Occipital lobe (tissue), 2 donors: ENCODE data around the gene B4GALT6. TPM values are rescaled to one million over a fixed set of nuclear protein-coding genes. Genes with fewer than 3 reads are reported as not detected.

Source experiments
- DNase-seq: peaks from one replicate; lab custom pipeline; 2025; lab: John Stamatoyannopoulos, UW
- total RNA-seq: library from RNA; depleted of rRNA; stranded (reverse); fragments of >200 nt; gene quantifications from one replicate; pipeline ENCODE4 v1.2.3, GENCODE V29; 2014

The B4GALT6 gene
- total RNA-seq, 1 donor from 2014 or later = 8.1 TPM

DNA sequence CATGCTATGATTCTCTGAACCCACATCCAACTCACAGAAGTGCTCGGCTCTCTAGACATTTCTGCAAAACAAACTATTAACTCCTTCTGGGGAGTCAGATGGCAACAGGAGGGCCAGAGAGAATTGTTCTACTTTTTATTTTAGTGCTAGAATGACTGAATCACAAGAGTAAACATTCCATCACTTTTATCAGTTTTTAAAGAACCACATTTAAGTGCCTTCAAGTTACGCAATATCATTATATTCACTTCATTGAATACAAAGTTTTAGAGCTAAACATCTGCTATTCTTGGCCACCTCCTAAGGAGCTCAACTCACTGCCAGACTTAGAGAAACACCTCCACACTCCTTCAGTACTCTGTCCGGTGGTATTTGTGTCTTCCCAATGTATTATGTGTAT lies 22.4 kb downstream of the B4GALT6 start:
- no peak for DNase-seq

GRCh38 chr18:31660763-31661162 lies 23.6 kb downstream of the B4GALT6 start:
- DNase-seq = no peak

GRCh38 chr18:31659576-31660177 lies 24.7 kb downstream of the B4GALT6 start:
- DNase-seq = no peak

DNA sequence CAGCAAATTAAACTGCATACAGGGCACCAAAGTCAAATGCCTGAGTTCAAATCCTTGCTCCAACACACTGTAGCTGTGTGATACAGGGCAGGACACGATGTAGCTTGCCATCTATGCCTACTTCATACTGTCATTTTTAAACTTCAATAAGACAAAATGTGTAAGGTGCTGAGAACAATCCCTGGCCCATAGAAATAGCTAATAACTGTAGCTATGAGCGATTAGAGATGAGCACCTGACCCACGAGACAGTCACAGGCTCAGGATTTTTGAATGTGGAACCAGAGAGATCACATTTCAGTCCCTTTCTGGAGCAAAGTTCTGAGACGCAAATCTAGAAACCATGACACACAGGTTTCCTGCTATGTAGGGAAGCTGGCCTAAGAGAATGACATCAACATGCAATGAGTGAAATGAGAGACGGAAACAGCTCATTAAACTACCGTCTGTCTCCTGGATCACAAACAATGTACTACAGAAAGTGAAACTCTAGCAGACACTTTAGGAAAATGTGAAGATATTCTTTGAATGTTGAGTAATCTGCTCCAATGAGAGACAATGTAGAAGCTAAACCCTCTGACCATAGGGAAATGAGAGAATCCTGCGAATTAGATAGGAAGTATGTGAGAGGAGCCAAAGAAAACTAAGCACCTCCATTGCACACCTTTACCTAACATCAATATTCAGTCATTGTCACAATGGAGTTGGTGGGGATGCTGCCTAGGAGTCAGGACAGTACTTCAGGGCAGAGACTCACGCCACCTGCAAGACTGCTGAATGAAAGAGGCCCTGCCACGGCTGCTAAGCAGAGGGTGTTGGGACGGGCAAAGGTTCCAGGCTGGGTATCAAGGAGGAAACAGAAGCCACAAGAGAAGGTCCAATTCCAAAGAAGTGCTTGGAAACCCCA lies 25.5 kb downstream of the B4GALT6 start:
- DNase-seq = no peak

DNA sequence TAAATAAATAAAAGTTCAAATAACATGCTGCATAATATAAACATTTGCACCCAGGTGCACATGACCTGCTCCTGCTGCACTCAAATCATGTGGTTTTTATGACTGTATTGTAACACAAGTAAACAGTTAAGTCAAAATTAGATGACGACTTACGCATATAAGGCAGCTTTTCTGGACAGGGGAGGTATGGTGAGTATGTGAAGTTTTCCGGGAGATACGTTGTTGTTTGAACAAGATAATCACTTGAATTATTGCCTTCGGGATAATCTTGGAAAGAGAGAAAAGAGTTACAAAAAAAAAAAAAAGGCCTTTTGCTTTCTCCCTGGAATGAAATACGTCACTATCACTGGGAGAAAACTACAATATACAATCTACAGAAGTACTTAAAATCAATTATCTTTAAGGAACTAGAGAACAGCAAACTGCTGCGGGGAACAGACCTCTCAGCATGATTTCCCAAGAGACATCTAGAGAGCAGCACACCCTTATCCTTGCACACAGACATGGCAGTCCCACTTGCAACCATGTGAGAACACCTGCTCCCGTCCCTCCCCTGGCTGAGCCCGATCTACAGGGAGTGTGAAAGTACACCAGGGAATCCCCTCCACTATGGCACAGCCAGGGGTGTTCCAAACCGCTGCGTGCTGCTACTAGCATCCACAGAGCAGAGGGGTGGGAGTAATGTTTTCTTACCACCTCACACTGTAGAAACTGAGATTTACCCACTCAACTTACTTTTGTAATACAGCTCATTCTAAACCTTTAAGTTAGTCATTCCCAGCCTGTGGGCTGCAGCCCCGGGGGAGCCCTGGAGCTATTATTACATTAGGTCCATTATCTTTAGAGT lies 26.3 kb downstream of the B4GALT6 start:
- DNase-seq = no peak

- DNase-seq = no peak
These were observed 27.6 kb downstream of the B4GALT6 start for GRCh38 chr18:31656754-31657153.

DNA sequence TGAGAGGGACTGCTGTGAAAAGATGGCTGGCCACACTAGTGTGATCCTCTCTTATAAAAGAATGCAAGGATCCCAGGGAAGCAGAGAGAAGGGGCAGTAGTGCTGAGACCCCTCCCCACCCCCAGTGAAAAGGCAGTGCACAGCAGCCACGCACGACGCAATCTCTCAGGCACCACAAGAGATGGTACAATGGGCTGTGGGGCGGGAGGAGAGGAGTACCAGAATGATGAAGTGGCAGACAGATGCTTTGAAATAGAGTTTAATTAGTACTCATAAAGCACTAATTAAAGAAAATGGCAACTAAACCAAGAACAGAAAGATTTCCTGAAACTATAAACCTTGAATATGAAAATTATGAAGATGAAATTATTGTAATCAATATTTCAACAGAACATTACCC lies 29.0 kb downstream of the B4GALT6 start:
- no peak for DNase-seq

- no peak for DNase-seq
These were observed 31.5 kb downstream of the B4GALT6 start for GRCh38 chr18:31652877-31653276.

DNA sequence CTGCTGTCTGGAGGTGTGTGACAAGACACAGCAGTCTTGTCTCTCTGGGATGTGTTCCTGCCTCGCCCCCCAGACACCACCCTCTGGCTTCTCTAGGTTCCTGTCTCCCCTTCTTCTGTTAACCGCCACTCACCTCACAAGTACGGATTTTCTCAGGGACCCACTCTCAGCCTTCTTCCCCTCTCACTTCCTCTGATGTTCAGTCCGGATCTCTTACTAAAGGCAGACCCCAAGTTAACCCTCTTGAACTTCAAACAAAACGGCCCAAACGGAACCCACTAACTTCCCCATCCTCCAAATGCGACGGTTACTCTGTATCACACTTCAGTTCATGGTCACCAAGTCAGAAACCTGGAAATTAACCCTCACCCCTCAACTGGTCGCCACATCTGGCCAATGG lies 32.0 kb downstream of the B4GALT6 start:
- no peak for DNase-seq

DNA sequence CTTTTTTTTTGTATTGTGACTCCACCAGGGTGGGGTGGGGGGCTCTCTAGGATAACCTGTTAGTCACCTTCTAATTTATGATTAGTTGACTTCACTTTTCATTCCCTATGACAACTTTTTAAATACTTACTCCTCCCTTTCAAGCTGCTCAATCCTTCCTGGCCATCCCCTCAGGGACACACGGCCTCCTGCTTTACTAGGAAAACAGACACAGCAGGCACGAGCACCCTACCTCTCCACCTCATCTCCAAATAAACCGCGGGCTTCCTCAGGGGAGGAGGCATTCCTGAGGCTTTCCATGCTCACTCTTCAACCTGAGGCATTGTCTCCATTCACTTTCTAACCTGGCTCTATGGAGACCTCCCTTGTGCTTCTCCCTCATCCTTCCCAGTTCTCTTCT lies 33.0 kb downstream of the B4GALT6 start:
- no peak for DNase-seq

- no peak for DNase-seq
These were observed 34.2 kb downstream of the B4GALT6 start for GRCh38 chr18:31649978-31650719.

- DNase-seq = no peak
These were observed 34.9 kb downstream of the B4GALT6 start for GRCh38 chr18:31649449-31649848.

- DNase-seq = no peak
These were observed 35.4 kb downstream of the B4GALT6 start for GRCh38 chr18:31648966-31649429.

GRCh38 chr18:31648458-31648857 lies 35.9 kb downstream of the B4GALT6 start:
- no peak for DNase-seq

- DNase-seq = no peak
These were observed 37.1 kb downstream of the B4GALT6 start for GRCh38 chr18:31647127-31647753.

- DNase-seq = no peak
These were observed 37.9 kb downstream of the B4GALT6 start for GRCh38 chr18:31646332-31647126.

DNA sequence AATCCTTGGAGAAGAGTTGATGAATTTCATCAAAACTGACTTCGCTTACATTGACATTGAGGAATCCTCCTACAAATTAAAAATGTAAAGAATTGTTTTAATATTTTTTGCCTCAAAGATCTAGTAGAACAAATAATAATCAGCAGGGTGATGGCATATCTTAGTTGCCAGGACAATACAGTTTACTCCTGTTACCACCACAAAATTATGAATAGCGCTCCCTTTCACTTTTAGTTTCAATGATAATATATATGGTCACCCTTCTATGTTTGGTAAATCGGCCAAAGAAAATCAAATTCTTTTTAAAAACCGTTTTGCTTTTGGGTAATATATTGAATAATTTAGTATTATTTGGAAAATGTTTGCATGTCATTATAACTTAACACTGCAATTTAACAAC lies 39.0 kb downstream of the B4GALT6 start:
- no peak for DNase-seq

DNA sequence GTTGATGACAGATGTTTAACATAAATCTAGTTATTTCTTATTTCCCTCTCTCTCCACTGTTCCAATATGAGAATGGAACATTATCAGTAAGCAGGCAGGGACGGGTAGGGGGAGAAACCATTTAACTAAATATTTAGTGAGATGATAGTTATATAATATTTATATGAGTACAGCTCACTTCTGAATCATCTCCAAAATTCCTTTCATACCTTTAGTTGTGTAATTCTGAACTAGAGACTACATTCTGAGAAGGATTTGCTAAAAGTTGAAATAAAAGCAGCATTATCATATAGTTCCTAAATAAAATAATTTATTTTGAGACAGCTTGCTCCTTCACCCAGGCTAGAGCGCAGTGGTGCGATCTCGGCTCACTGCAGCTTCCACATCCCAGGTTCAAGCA lies 41.4 kb downstream of the B4GALT6 start:
- no peak for DNase-seq

DNA sequence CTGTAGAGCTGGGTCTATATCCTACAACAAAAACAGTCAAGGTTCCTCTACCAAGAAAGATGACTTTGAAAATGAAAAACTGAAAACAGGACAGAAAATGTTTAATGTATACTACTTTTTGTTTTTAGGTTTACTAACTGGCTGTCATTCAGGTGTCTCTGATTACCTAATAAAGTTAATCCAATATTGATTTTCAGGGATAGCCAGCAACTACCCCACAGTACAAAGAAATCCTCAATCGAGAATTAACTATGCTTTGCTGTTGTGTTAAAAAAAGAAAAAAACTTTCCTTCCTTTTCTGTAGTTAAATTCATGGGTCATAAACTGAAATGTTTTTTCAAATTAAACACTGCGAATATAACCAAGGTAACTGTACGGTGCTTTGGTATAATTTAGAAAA lies 46.9 kb downstream of the B4GALT6 start:
- no peak for DNase-seq

DNA sequence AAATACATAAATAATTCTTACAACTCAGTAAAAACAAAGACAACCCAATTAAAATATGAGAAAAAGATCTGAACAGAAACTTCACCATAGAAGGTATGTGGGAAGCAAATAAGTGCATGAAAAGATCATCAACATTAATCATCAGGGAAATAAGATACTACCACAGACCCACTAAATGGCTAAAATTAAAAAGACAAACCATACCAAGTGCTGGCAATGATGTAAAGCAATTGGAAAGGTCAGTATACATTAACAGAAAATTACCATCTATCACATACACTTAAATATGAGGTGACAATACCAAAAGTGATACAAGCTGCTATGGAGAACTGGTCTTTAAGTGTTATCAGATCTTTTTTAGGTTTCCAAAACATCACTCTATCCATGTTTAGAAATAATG lies 48.0 kb downstream of the B4GALT6 start:
- no peak for DNase-seq
